ENCODE data around the gene MCRIP2. TPM values are rescaled to one million over a fixed set of nuclear protein-coding genes. Genes with fewer than 3 reads are reported as not detected.
"Not testable (repeated sequence)": the region's sequence is repeated elsewhere in the genome, so short reads cannot be mapped to it uniquely, and the experiment has no call there.

The MCRIP2 gene
- total and polyA plus RNA-seq, 10 donors = 23.6 to 106 (median 41.8) TPM

GRCh38 chr16:596736-597060 is 44.9 kb upstream of the MCRIP2 start:
- Histone ChIP-seq H3K4me3 (no peak overlapping the region), H3K36me3 (peaks cover 0 to 58% (median 2%) of the 10 kb centered on the region in 6 donors), H3K27me3 (replicated peaks in 1 of 7) (no peaks in the 10 kb centered on the region), H3K9me3 (no peaks in the 10 kb centered on the region), H3K4me1 (peaks cover 9 to 54% (median 33%) of the 10 kb centered on the region in 6 donors), H3K27ac (no peak overlapping the region)
- DNase-seq = no peak
- intact Hi-C loops (cut with DNase I; ENCODE audit: low total_unique reads) = no loop called here
- 90 to 96% (median 93%) methylated on average over 12 of the region's 12 CpGs for WGBS, 5 donors
- TF ChIP-seq CTCF (IDR thresholded peaks at IDR 0.05 in 8 of 11, conservative IDR thresholded peaks at IDR 0.05 in 3 of 11) = no peak
- TF ChIP-seq POLR2AphosphoS5 (IDR thresholded peaks at IDR 0.05) = no peak
- no peak for TF ChIP-seq POLR2A (IDR thresholded peaks at IDR 0.05)

- Histone ChIP-seq H3K4me1 (peaks cover 8 to 45% (median 23%) of the 10 kb centered on the region in 6 donors), H3K36me3 (peaks cover 0 to 58% (median 2%) of the 10 kb centered on the region in 6 donors)
- H3K9me3 ChIP-seq; intact Hi-C loops (cut with DNase I; ENCODE audit: low total_unique reads); H3K4me3 ChIP-seq; H3K27ac ChIP-seq; H3K27me3 ChIP-seq (replicated peaks in 1 of 7); DNase-seq: not testable (repeated sequence)
- WGBS, 5 donors = 94 to 98% (median 96%) methylated on average over 6 to 7 of the region's 7 CpGs
Measured at GRCh38 chr16:597655-598054, 44.0 kb upstream of the MCRIP2 start.

- Histone ChIP-seq H3K27ac (no peak overlapping the region), H3K4me3 (no peak overlapping the region), H3K27me3 (replicated peaks in 1 of 7) (no peaks in the 10 kb centered on the region), H3K36me3 (peaks cover 0 to 45% (median 2%) of the 10 kb centered on the region in 6 donors), H3K9me3 (no peaks in the 10 kb centered on the region), H3K4me1 (peaks cover 0 to 30% (median 11%) of the 10 kb centered on the region in 6 donors)
- 96 to 98% (median 98%) methylated on average over 27 to 43 of the region's 43 CpGs for WGBS, 5 donors
- intact Hi-C loops (cut with DNase I; ENCODE audit: low total_unique reads) = no loop called here
- TF ChIP-seq CTCF (IDR thresholded peaks at IDR 0.05 in 8 of 11, conservative IDR thresholded peaks at IDR 0.05 in 3 of 11) (no peak), POLR2A (IDR thresholded peaks at IDR 0.05) (no peak), POLR2AphosphoS5 (IDR thresholded peaks at IDR 0.05) (no peak)
- DNase-seq = no peak
Measured at GRCh38 chr16:598823-599739, 42.5 kb upstream of the MCRIP2 start.

GRCh38 chr16:600781-601180 is 40.8 kb upstream of the MCRIP2 start:
- TF ChIP-seq CTCF (IDR thresholded peaks at IDR 0.05 in 8 of 11, conservative IDR thresholded peaks at IDR 0.05 in 3 of 11) = no peak
- TF ChIP-seq POLR2A (IDR thresholded peaks at IDR 0.05) = no peak
- TF ChIP-seq POLR2AphosphoS5 (IDR thresholded peaks at IDR 0.05) = no peak
- 41 to 57% (median 51%) methylated on average over 7 of the region's 7 CpGs for WGBS, 5 donors

More at GRCh38 chr16:600781-601180, 40.8 kb upstream of the MCRIP2 start:
- no peak for DNase-seq
- Histone ChIP-seq H3K4me3 (no peak overlapping the region), H3K9me3 (peaks cover 0 to 10% (median 7%) of the 10 kb centered on the region in 8 donors), H3K36me3 (peaks cover 0 to 53% (median 2%) of the 10 kb centered on the region in 6 donors), H3K27me3 (replicated peaks in 1 of 7) (no peaks in the 10 kb centered on the region), H3K27ac (no peak overlapping the region), H3K4me1 (peaks cover 0 to 13% (median 5%) of the 10 kb centered on the region in 6 donors)
- intact Hi-C loops (cut with DNase I; ENCODE audit: low total_unique reads) = no loop called here

All from spleen (tissue), 11 donors.